ENCODE measurements around the gene OTOP1. TPM values are rescaled to one million over a fixed set of nuclear protein-coding genes. Genes with fewer than 3 reads are reported as not detected.
A peak's percentile ranks its signal among the peaks of the same experiment; 100 is the strongest.

The OTOP1 gene
- total and polyA plus RNA-seq, 2 of the 4 experiments (the other 2 are of a cell fraction): not detected

DNA sequence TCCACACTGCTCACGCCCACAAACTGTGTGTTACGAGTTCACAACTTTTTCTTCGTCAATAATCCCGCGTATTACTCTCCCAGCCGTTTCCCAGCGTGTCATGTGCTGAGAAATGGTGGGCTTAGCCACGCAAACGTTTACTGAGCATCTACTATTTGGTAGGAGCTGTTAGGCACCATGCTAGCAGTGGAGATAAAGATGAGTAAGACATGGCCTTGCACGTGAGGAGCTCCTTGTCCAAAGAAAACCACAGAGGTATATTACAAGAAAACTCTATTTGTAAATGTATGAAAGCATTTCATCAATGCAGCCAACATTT lies 22.1 kb upstream of the OTOP1 start:
- intact Hi-C loops (cut with micrococcal nuclease): no loop called here
- peak overlapping the region; percentile 92 for H2BK5ac ChIP-seq (ENCODE audit: low read depth, low read length, poor library complexity, severe bottlenecking)

More for the DNA sequence above, 22.1 kb upstream of the OTOP1 start:
- peak overlapping the region; percentile 86 for H4K5ac ChIP-seq (ENCODE audit: low read depth, low read length)
- H2BK20ac ChIP-seq (ENCODE audit: low read depth, low read length): no peak overlapping the region
- DNase-seq (peak; percentile 22), ATAC-seq (ENCODE audit: low read depth) (no peak)
- no peak for TF ChIP-seq MAFK (IDR thresholded peaks at IDR 0.05; ENCODE audit: low read depth, low read length)
- TF ChIP-seq, protein P1, sequence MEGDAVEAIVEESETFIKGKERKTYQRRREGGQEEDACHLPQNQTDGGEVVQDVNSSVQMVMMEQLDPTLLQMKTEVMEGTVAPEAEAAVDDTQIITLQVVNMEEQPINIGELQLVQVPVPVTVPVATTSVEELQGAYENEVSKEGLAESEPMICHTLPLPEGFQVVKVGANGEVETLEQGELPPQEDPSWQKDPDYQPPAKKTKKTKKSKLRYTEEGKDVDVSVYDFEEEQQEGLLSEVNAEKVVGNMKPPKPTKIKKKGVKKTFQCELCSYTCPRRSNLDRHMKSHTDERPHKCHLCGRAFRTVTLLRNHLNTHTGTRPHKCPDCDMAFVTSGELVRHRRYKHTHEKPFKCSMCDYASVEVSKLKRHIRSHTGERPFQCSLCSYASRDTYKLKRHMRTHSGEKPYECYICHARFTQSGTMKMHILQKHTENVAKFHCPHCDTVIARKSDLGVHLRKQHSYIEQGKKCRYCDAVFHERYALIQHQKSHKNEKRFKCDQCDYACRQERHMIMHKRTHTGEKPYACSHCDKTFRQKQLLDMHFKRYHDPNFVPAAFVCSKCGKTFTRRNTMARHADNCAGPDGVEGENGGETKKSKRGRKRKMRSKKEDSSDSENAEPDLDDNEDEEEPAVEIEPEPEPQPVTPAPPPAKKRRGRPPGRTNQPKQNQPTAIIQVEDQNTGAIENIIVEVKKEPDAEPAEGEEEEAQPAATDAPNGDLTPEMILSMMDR (conservative IDR thresholded peaks at IDR 0.05; ENCODE audit: low read depth, low read length): no peak
- TF ChIP-seq POLR2A (IDR thresholded peaks at IDR 0.05; ENCODE audit: low read depth, low read length): no peak
- no peak for TF ChIP-seq FOS (IDR thresholded peaks at IDR 0.05; ENCODE audit: low read depth, low read length)
- TF ChIP-seq, protein P2, sequence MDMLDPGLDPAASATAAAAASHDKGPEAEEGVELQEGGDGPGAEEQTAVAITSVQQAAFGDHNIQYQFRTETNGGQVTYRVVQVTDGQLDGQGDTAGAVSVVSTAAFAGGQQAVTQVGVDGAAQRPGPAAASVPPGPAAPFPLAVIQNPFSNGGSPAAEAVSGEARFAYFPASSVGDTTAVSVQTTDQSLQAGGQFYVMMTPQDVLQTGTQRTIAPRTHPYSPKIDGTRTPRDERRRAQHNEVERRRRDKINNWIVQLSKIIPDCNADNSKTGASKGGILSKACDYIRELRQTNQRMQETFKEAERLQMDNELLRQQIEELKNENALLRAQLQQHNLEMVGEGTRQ (IDR thresholded peaks at IDR 0.05; ENCODE audit: low read depth, low read length): 0 out of 2 replicates have a peak, but pooled peaks have one; percentile 7
- no peak for TF ChIP-seq MXI1 (IDR thresholded peaks at IDR 0.05; ENCODE audit: borderline replicate concordance, low read depth, low read length)
- TF ChIP-seq NFE2L2 (IDR thresholded peaks at IDR 0.05; ENCODE audit: low read depth, low read length): no peak
- peak; percentile 91 for TF ChIP-seq BHLHE40 (IDR thresholded peaks at IDR 0.05; ENCODE audit: low read depth, low read length)
- no peak for TF ChIP-seq RAD21 (IDR thresholded peaks at IDR 0.05; ENCODE audit: low read length)
- TF ChIP-seq RFX5 (IDR thresholded peaks at IDR 0.05; ENCODE audit: low read depth, low read length): no peak
- TF ChIP-seq CEBPB (IDR thresholded peaks at IDR 0.05; ENCODE audit: low read depth, low read length): no peak
- TF ChIP-seq MAZ (IDR thresholded peaks at IDR 0.05; ENCODE audit: borderline replicate concordance, low read depth, low read length): no peak
- no peak for TF ChIP-seq SMC3 (IDR thresholded peaks at IDR 0.05; ENCODE audit: low read depth, low read length)
- TF ChIP-seq CHD1 (IDR thresholded peaks at IDR 0.05; ENCODE audit: low read depth, low read length): no peak
- no peak for TF ChIP-seq RCOR1 (IDR thresholded peaks at IDR 0.05; ENCODE audit: insufficient replicate concordance, low read length)
- H2AK5ac ChIP-seq (ENCODE audit: low read depth, low read length): peak overlapping the region; percentile 60
- ChIA-PET CTCF (interaction anchor here (2.1 kb wide), 1 partner anchor 11 kb away, joined by 8 read pairs; no protein-coding TSS in a partner anchor), POLR2A (ENCODE audit: unreplicated experiment) (no interaction called here)
- peak overlapping the region; percentile 90 for H3K4me3 ChIP-seq (ENCODE audit: insufficient read depth, low read depth, low read length)
- H3K9ac ChIP-seq (ENCODE audit: low read depth, low read length): peak overlapping the region; percentile 92
- peak overlapping the region; percentile 12; the same call in 1 of the 3 replicates for H2BK15ac ChIP-seq (ENCODE audit: low read depth, low read length)
- in situ Hi-C loops (cut with MboI; ENCODE audit: low sequenced_read_pairs): no loop called here
- H3K56ac ChIP-seq (ENCODE audit: extremely low read depth, insufficient read depth, low read length): peak overlapping the region; percentile 95
- 0 out of 2 replicates have a peak overlapping the region, but pooled peaks have one; percentile 22 for H2BK120ac ChIP-seq (ENCODE audit: low read depth, low read length)
- H3K18ac ChIP-seq (ENCODE audit: low read depth, low read length): no peak overlapping the region
- peaks cover 2% of the 10 kb centered on the region; the same call in 1 of the 2 replicates for H3K4me1 ChIP-seq (ENCODE audit: control insufficient read depth, insufficient read depth, low read length)
- peak overlapping the region; percentile 78 for H2AK9ac ChIP-seq (replicated peaks; ENCODE audit: low read depth, low read length, poor library complexity)
- peaks cover 4% of the 10 kb centered on the region for H3K9me1 ChIP-seq (ENCODE audit: insufficient read depth, low read length)
- H3K27me3 ChIP-seq (ENCODE audit: control insufficient read depth, insufficient read depth, low read length): no peaks in the 10 kb centered on the region; the same call in 1 of the 2 replicates
- H3K9me3 ChIP-seq (ENCODE audit: control insufficient read depth, insufficient read depth, low read length): no peaks in the 10 kb centered on the region
- dilution Hi-C loops (cut with HindIII; ENCODE audit: low sequenced_read_pairs, unreplicated experiment): no loop called here
- H4K91ac ChIP-seq (ENCODE audit: insufficient read depth, low read depth, low read length): peak overlapping the region; percentile 91
- H2AFZ ChIP-seq (replicated peaks; ENCODE audit: low read length, poor library complexity): peak overlapping the region; percentile 99
- H3K4ac ChIP-seq (ENCODE audit: low read depth, low read length): peak overlapping the region; percentile 90
- peaks cover 14% of the 10 kb centered on the region for H3K36me3 ChIP-seq (ENCODE audit: control insufficient read depth, insufficient read depth, low read length)
- peak overlapping the region; percentile 96 for H3K27ac ChIP-seq (ENCODE audit: insufficient read depth, low read length)
- H3K14ac ChIP-seq (replicated peaks; ENCODE audit: low read depth, low read length): peak overlapping the region; percentile 49
- no TSS peak for BruUV-seq (replicated peaks)
- peak overlapping the region; percentile 93 for H3K4me2 ChIP-seq (ENCODE audit: low read depth, low read length)
- peak overlapping the region; percentile 83 for H3K23ac ChIP-seq (ENCODE audit: low read depth, low read length)
- WGBS, 2 experiments (ENCODE audit: extremely low coverage in 2 of 2, insufficient read length in 1 of 2): 22% methylated on average over 5 of the region's 10 CpGs; no CpG with 5 or more reads in 1 of the 2 experiments
- peaks cover 18 to 22% of the 10 kb centered on the region in 2 experiments for H3K79me1 ChIP-seq (ENCODE audit: low read depth in 1 of 2, low read length in 2 of 2)
- peak overlapping the region; percentile 99 to 100 for H4K8ac ChIP-seq (ENCODE audit: low read depth in 2 of 2, low read length in 2 of 2)
- no peaks in the 10 kb centered on the region for H4K20me1 ChIP-seq (ENCODE audit: insufficient read depth, low read length)

All from IMR-90 (cell line).